ENCODE measurements around the gene ARPC5. TPM values are rescaled to one million over a fixed set of nuclear protein-coding genes. Genes with fewer than 3 reads are reported as not detected.

Gene ARPC5
- total and polyA plus RNA-seq, 9 donors: 41.8 to 104 (median 64.1) TPM

DNA sequence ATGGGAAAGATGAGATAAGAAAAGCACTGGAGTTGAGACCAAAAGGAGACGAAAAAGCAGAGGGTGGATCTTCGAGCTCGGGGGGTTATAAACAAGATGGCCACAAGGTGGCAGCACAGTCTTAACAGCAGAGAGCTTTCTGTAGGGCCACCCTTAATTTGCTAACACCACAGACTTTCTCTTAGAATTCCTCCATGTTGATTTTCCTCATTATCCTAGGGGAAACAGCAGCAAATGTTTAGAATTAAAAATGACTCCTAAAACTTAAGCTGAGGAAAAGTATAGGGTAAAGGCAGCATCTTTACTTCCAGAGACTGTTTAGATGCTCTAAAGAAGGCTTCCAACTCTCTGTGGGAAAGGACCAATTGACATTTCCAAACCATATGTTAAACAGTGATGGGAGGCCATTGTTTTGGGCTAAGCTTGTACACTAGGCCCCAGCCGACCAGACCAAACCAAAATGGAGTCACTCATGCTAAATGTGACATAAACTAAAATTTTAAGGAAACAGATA is 20.0 kb upstream of the ARPC5 start:
- TF ChIP-seq, protein P1, sequence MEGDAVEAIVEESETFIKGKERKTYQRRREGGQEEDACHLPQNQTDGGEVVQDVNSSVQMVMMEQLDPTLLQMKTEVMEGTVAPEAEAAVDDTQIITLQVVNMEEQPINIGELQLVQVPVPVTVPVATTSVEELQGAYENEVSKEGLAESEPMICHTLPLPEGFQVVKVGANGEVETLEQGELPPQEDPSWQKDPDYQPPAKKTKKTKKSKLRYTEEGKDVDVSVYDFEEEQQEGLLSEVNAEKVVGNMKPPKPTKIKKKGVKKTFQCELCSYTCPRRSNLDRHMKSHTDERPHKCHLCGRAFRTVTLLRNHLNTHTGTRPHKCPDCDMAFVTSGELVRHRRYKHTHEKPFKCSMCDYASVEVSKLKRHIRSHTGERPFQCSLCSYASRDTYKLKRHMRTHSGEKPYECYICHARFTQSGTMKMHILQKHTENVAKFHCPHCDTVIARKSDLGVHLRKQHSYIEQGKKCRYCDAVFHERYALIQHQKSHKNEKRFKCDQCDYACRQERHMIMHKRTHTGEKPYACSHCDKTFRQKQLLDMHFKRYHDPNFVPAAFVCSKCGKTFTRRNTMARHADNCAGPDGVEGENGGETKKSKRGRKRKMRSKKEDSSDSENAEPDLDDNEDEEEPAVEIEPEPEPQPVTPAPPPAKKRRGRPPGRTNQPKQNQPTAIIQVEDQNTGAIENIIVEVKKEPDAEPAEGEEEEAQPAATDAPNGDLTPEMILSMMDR (IDR thresholded peaks at IDR 0.05): peak; percentile 63 to 90 (median 76)
- TF ChIP-seq EP300 (IDR thresholded peaks at IDR 0.05) (no peak), POLR2A (IDR thresholded peaks at IDR 0.05) (no peak)
- Histone ChIP-seq H3K36me3 (no peaks in the 10 kb centered on the region), H3K27me3 (no peaks in the 10 kb centered on the region), H3K9me3 (no peaks in the 10 kb centered on the region), H3K4me3 (no peak overlapping the region), H3K27ac (no peak overlapping the region), H3K4me1 (ENCODE audit: insufficient read depth) (no peaks in the 10 kb centered on the region)
- 9 to 12% (median 10%) methylated on average over 4 of the region's 4 CpGs for WGBS, 3 donors
- intact Hi-C loops (cut with DNase I): loop anchor here in 3 of 4 donors (2.0 to 5.0 kb wide), 3 partner anchors 257 to 262 kb away; no protein-coding TSS in a partner anchor
- peak; percentile 72 to 89 (median 86) for DNase-seq

DNA sequence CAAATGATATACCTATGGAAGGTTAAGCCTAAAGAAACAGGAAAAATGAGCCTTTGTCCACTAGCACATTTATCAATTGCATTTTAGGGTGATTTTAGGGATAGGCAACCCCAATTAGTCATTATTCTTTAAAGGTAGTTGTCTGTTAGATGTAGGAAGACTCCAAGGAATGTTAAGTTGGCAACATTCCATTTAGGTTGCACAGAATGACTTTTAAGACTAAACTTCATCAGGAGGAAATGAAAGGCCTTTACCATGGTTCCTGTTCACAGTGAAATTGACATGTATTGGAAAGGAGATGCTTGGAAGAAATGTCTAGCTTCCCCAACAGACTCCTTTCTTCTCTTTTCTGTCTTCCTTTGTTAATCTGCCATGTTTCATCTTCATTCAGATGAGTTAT is 19.1 kb upstream of the ARPC5 start:
- Histone ChIP-seq H3K36me3 (no peaks in the 10 kb centered on the region), H3K9me3 (no peaks in the 10 kb centered on the region), H3K4me3 (no peak overlapping the region), H3K27me3 (no peaks in the 10 kb centered on the region), H3K27ac (no peak overlapping the region), H3K4me1 (ENCODE audit: insufficient read depth) (no peaks in the 10 kb centered on the region)
- intact Hi-C loops (cut with DNase I): loop anchor here (2.0 to 5.0 kb wide), 3 partner anchors 258 to 263 kb away; no protein-coding TSS in a partner anchor
- TF ChIP-seq POLR2A (IDR thresholded peaks at IDR 0.05) (no peak), EP300 (IDR thresholded peaks at IDR 0.05) (no peak)
- TF ChIP-seq, protein P1 (IDR thresholded peaks at IDR 0.05): no peak
- no peak for DNase-seq

DNA sequence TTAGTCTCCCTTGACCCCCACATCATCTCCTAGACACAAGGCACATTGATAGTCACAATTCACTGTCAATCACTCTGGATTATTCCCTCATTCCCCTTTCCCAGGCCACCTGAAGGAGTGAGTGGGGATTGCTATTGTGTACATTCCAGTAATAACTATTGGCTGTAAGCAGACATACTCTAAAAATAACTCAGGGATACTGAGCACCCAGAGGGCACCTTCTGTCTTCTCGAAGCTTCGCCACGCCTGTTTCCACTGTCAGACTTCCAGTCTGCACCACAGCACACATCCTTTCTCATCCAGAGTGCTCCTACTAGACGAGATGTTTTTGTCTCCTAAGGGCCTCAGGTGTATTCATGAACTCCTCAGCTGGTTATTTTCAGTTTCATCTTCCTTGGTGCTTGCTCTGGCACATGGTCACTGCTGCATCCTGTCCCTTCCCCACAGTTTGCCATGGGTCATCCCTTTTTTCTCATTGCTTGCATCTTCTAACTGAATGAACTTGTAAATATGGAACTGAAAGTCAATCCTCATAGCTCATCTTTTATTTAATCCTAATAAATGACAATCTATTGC is 18.4 kb upstream of the ARPC5 start:
- Histone ChIP-seq H3K27ac (no peak overlapping the region), H3K4me1 (ENCODE audit: insufficient read depth) (no peaks in the 10 kb centered on the region), H3K27me3 (no peaks in the 10 kb centered on the region), H3K4me3 (no peak overlapping the region), H3K36me3 (no peaks in the 10 kb centered on the region), H3K9me3 (no peaks in the 10 kb centered on the region)
- intact Hi-C loops (cut with DNase I): loop anchor here in 3 of 4 donors (2.0 to 5.0 kb wide), 3 partner anchors 259 to 263 kb away; no protein-coding TSS in a partner anchor
- 75 to 86% (median 81%) methylated on average over 4 of the region's 4 CpGs for WGBS, 3 donors
- DNase-seq: no peak
- TF ChIP-seq, protein P1 (IDR thresholded peaks at IDR 0.05): no peak
- TF ChIP-seq POLR2A (IDR thresholded peaks at IDR 0.05) (no peak), EP300 (IDR thresholded peaks at IDR 0.05) (no peak)

DNA sequence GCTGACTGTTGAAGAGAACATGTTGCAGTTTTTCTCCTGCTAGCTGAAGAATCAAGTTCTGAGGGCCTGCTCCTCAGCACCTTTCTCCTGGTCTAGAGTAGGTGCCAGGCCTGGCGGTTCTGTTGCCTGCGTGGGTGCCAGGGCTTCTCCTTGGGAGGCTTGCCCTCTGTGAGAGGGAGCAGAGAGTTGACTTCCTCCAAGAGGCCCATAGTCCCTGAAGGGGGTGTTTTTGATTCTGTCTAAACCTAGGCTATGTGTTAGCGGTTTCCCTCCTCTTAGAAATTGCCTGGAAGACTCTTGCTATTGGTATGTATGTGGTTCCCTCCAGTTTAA is 17.8 kb upstream of the ARPC5 start:
- H3K36me3 ChIP-seq: no peaks in the 10 kb centered on the region
- no peak for DNase-seq
- H3K4me3 ChIP-seq: no peak overlapping the region
- no peak for TF ChIP-seq EP300 (IDR thresholded peaks at IDR 0.05)
- TF ChIP-seq POLR2A (IDR thresholded peaks at IDR 0.05): no peak
- TF ChIP-seq, protein P1 (IDR thresholded peaks at IDR 0.05): no peak
- H3K27ac ChIP-seq: no peak overlapping the region
- intact Hi-C loops (cut with DNase I): loop anchor here in 1 of 4 donors (5.0 kb wide), 1 partner anchor 264 kb away; no protein-coding TSS in a partner anchor
- WGBS, 3 donors: 90 to 98% (median 94%) methylated on average over 3 of the region's 3 CpGs
- H3K27me3 ChIP-seq: no peaks in the 10 kb centered on the region
- H3K4me1 ChIP-seq (ENCODE audit: insufficient read depth): no peaks in the 10 kb centered on the region
- H3K9me3 ChIP-seq: no peaks in the 10 kb centered on the region
